HEK293 (cell line): ENCODE measurements around the gene CMKLR1.

Source experiments
- CTCF ChIA-PET: fragments of 350-600 bp; formaldehyde crosslinking; extraction: SDS; loops from one replicate; lab custom pipeline; 2021; ENCODE audit warnings: antibody characterized with exemption; lab: Yijun Ruan, JAX
- POLR2A ChIA-PET: fragments of 300-600 bp; formaldehyde crosslinking; extraction: SDS; loops from one replicate; lab custom pipeline; 2020; ENCODE audit warnings: antibody characterized with exemption, inconsistent platforms; lab: Yijun Ruan, JAX
- H3K27ac ChIP-seq: fragments of 200-500 bp; sonication (Bioruptor generic); 2 replicates; pipeline ENCODE4 v1.5.1; 2014; ENCODE audit warnings: low read depth, low read length, control low read depth, inconsistent platforms; ENCODE audit errors: extremely low read depth
- H3K36me3 ChIP-seq, 2 experiments: fragments of 200-500 bp in 1 of 2; sonication (Bioruptor generic) in 1 of 2; 1 replicate in 1 of 2; 2 replicates in 1 of 2; pipeline ENCODE4 v1.5.1; 2014 to 2017; ENCODE audit warnings: inconsistent platforms in 2 of 2, low read length in 2 of 2; ENCODE audit not compliant: control insufficient read depth in 2 of 2, insufficient read depth in 1 of 2
- H3K4me1 ChIP-seq: fragments of 200-500 bp; sonication (Bioruptor generic); 2 replicates; pipeline ENCODE4 v1.5.1; 2014; ENCODE audit warnings: mild to moderate bottlenecking, low read length, inconsistent platforms; ENCODE audit not compliant: control insufficient read depth, insufficient read depth
- H3K4me3 ChIP-seq: 2 replicates; pipeline ENCODE4 v1.5.1; 2011; ENCODE audit warnings: low read depth, mild to moderate bottlenecking, control low read depth, low read length, moderate library complexity
- H3K9me3 ChIP-seq: fragments of 200-500 bp; sonication (Bioruptor generic); 2 replicates; pipeline ENCODE4 v1.5.1; 2014; ENCODE audit warnings: low read depth, low read length, inconsistent platforms; ENCODE audit not compliant: control insufficient read depth, insufficient read depth
- GFI1B ChIP-seq: fragments of 450-650 bp; formaldehyde crosslinking; IDR thresholded peaks from 2 replicates; pipeline ENCODE4 v1.5.1; 2016; ENCODE audit warnings: missing biosample characterization, missing genetic modification characterization
- OSR2 ChIP-seq: fragments of 450-650 bp; formaldehyde crosslinking; IDR thresholded peaks from 2 replicates; pipeline ENCODE4 v1.5.1; 2016; ENCODE audit warnings: missing biosample characterization, missing genetic modification characterization
- OVOL3 ChIP-seq: fragments of 450-650 bp; formaldehyde crosslinking; IDR thresholded peaks from 2 replicates; pipeline ENCODE4 v1.5.1; 2016; ENCODE audit warnings: missing biosample characterization, missing genetic modification characterization
- ZNF140 ChIP-seq: fragments of 450-650 bp; formaldehyde crosslinking; IDR thresholded peaks from 2 replicates; pipeline ENCODE4 v1.5.1; 2016; ENCODE audit warnings: missing biosample characterization, missing genetic modification characterization
- ZNF350 ChIP-seq: fragments of 450-650 bp; formaldehyde crosslinking; IDR thresholded peaks from 2 replicates; pipeline ENCODE4 v1.5.0; 2017; ENCODE audit warnings: missing biosample characterization, mild to moderate bottlenecking, missing genetic modification characterization
- ZNF426 ChIP-seq: fragments of 450-650 bp; formaldehyde crosslinking; IDR thresholded peaks from 2 replicates; pipeline ENCODE4 v1.5.1; 2017; ENCODE audit warnings: missing biosample characterization, missing genetic modification characterization, mild to moderate bottlenecking, inconsistent platforms, moderate library complexity
- ZNF433 ChIP-seq: fragments of 450-650 bp; formaldehyde crosslinking; IDR thresholded peaks from 2 replicates; pipeline ENCODE4 v1.5.1; 2016; ENCODE audit warnings: missing biosample characterization, missing genetic modification characterization, low read depth
- ZNF518A ChIP-seq: fragments of 450-650 bp; formaldehyde crosslinking; conservative IDR thresholded peaks from 2 replicates; pipeline ENCODE4 v1.5.1; 2016; ENCODE audit warnings: low read depth, missing biosample characterization, missing genetic modification characterization
- ZNF585B ChIP-seq: fragments of 450-650 bp; formaldehyde crosslinking; IDR thresholded peaks from 2 replicates; pipeline ENCODE4 v1.5.1; 2016; ENCODE audit warnings: missing biosample characterization, missing genetic modification characterization
- ZNF621 ChIP-seq: fragments of 450-650 bp; formaldehyde crosslinking; IDR thresholded peaks from 2 replicates; pipeline ENCODE4 v1.5.1; 2017; ENCODE audit warnings: missing biosample characterization, missing genetic modification characterization
- TF ChIP-seq, protein P1 (sequence below): fragments of 450-650 bp; formaldehyde crosslinking; IDR thresholded peaks from 2 replicates; pipeline ENCODE4 v1.5.1; 2016; ENCODE audit warnings: missing biosample characterization, missing genetic modification characterization
- TF ChIP-seq, protein P2 (sequence below): fragments of 450-650 bp; formaldehyde crosslinking; IDR thresholded peaks from 2 replicates; pipeline ENCODE4; 2016; ENCODE audit warnings: missing biosample characterization, missing genetic modification characterization
- TF ChIP-seq, protein P3 (sequence below): fragments of 450-650 bp; formaldehyde crosslinking; optimal IDR thresholded peaks from 2 replicates; pipeline ENCODE3; 2016; ENCODE audit warnings: missing biosample characterization, mild to moderate bottlenecking, missing genetic modification characterization
- TF ChIP-seq, protein P4 (sequence below): fragments of 450-650 bp; formaldehyde crosslinking; IDR thresholded peaks from 2 replicates; pipeline ENCODE4 v1.5.1; 2017; ENCODE audit warnings: missing biosample characterization, missing genetic modification characterization

Gene CMKLR1

GRCh38 chr12:108273217-108273616 lies 65.9 kb downstream of the CMKLR1 start (continued):
- no peak for TF ChIP-seq ZNF518A (tag by site-specific recombination)

GRCh38 chr12:108271951-108272872 lies 66.9 kb downstream of the CMKLR1 start:
- Histone ChIP-seq H3K4me1 (no peaks in the 10 kb centered on the region), H3K27ac (no peak overlapping the region), H3K4me3 (no peak overlapping the region), H3K9me3 (no peaks in the 10 kb centered on the region), H3K36me3 (no peaks in the 10 kb centered on the region)
- ChIA-PET CTCF (no interaction called here), POLR2A (interaction anchor here (0.6 kb wide), 1 partner anchor 232 kb away, joined by 3 read pairs; no protein-coding TSS in a partner anchor)
- no peak for TF ChIP-seq ZNF426 (tag by site-specific recombination)
- no peak for TF ChIP-seq ZNF350 (tag by site-specific recombination)
- TF ChIP-seq ZNF621 (tag by site-specific recombination), result no peak
- TF ChIP-seq, protein P1, sequence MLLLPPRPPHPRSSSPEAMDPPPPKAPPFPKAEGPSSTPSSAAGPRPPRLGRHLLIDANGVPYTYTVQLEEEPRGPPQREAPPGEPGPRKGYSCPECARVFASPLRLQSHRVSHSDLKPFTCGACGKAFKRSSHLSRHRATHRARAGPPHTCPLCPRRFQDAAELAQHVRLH, result no peak
- TF ChIP-seq, all 188 proteins: peak for 0

DNA sequence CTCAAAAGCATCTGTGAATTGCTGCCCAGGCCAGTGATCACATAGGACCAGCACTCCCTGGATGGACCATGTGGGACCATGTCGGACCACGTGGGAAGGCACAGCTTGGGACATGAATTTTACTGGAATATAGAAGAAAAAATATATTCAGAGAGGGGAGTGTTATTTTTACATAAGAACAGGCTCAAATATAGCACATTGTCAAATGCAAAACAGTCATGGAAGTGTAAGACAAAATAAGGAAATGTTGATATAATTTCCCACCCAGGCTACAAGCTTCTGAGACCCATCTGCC lies 68.3 kb downstream of the CMKLR1 start:
- Histone ChIP-seq H3K9me3 (no peaks in the 10 kb centered on the region), H3K4me1 (no peaks in the 10 kb centered on the region)
- POLR2A ChIA-PET, result no interaction called here
- TF ChIP-seq ZNF140 (tag by site-specific recombination) (no peak), OSR2 (no peak), OVOL3 (no peak), GFI1B (tag by site-specific recombination) (no peak), ZNF433 (tag by site-specific recombination) (no peak), ZNF585B (tag by site-specific recombination) (no peak)
- TF ChIP-seq, protein P1, result no peak
- TF ChIP-seq, protein P2, sequence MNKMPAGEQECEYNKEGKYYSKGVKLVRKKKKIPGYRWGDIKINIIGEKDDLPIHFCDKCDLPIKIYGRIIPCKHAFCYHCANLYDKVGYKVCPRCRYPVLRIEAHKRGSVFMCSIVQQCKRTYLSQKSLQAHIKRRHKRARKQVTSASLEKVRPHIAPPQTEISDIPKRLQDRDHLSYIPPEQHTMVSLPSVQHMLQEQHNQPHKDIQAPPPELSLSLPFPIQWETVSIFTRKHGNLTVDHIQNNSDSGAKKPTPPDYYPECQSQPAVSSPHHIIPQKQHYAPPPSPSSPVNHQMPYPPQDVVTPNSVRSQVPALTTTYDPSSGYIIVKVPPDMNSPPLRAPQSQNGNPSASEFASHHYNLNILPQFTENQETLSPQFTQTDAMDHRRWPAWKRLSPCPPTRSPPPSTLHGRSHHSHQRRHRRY (tag by site-specific recombination), result no peak
- TF ChIP-seq, protein P3, sequence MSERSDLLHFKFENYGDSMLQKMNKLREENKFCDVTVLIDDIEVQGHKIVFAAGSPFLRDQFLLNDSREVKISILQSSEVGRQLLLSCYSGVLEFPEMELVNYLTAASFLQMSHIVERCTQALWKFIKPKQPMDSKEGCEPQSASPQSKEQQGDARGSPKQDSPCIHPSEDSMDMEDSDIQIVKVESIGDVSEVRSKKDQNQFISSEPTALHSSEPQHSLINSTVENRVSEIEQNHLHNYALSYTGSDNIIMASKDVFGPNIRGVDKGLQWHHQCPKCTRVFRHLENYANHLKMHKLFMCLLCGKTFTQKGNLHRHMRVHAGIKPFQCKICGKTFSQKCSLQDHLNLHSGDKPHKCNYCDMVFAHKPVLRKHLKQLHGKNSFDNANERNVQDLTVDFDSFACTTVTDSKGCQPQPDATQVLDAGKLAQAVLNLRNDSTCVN, result no peak
- TF ChIP-seq, protein P4, sequence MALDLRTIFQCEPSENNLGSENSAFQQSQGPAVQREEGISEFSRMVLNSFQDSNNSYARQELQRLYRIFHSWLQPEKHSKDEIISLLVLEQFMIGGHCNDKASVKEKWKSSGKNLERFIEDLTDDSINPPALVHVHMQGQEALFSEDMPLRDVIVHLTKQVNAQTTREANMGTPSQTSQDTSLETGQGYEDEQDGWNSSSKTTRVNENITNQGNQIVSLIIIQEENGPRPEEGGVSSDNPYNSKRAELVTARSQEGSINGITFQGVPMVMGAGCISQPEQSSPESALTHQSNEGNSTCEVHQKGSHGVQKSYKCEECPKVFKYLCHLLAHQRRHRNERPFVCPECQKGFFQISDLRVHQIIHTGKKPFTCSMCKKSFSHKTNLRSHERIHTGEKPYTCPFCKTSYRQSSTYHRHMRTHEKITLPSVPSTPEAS (tag by site-specific recombination), result no peak
- TF ChIP-seq, all 188 proteins: peak for 0
- H3K27ac ChIP-seq, result no peak overlapping the region
- no peak overlapping the region for H3K4me3 ChIP-seq
- H3K36me3 ChIP-seq, result no peaks in the 10 kb centered on the region
- CTCF ChIA-PET, result interaction anchor here (0.5 to 0.7 kb wide), 2 partner anchors 10 to 278 kb away, joined by 3 read pairs; no protein-coding TSS in a partner anchor
